Measurements from ENCODE around the gene SERPINB7. TPM values are rescaled to one million over a fixed set of nuclear protein-coding genes. Genes with fewer than 3 reads are reported as not detected.

Gene SERPINB7
- polyA plus RNA-seq (2013, experiment 1 of 2) = not detected
- not detected for polyA plus RNA-seq (2013, experiment 2 of 2)

DNA sequence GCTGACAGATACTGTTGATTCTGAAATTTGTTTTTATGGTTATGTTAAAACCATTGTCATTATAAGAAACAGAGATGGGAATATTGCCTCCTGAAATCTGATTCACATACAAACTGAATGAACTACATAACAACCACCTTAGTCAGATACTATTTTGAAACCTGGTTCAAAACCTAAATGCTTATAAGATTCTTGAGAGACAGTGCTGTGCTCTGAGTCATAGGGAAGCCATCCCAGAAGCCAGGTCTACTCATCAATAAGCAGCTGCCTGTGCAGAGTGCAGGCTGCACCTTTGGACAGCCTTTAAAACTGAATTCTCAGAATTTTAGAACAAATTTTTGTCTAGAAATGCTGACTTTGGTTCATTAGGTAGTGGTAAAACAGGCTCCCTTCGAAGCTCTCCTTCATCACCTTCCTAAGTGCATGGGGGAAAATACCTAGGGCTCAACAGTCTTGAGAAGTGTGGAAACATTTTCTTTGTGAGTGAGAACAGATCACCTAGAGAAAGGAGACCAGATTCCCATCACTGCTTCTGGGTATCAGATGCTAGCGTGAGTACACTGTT lies at the start of gene SERPINB7:
Gene SERPINB7 (plus strand): TSS at position 253 of the 565 bp plus-strand sequence. CDS start 6,955 bp downstream, outside the sequence.
- Histone ChIP-seq H3K4me3 (ENCODE audit: low read length) (no peak within 1 kb of the TSS), H3K4me1 (ENCODE audit: insufficient read depth, low read length) (no peaks in the 10 kb centered on the region), H3K9ac (ENCODE audit: low read depth, low read length) (no peak within 1 kb of the TSS), H3K27ac (ENCODE audit: low read depth, low read length) (no peak within 1 kb of the TSS), H3K9me3 (ENCODE audit: insufficient read depth, low read depth, low read length) (no peaks in the 10 kb centered on the region), H3K36me3 (ENCODE audit: insufficient read depth, low read length) (no peaks in the 10 kb centered on the region), H3K27me3 (ENCODE audit: insufficient read depth, low read length) (no peaks in the 10 kb centered on the region)
- 100% methylated on average over 1 of the region's 2 CpGs for WGBS

DNA sequence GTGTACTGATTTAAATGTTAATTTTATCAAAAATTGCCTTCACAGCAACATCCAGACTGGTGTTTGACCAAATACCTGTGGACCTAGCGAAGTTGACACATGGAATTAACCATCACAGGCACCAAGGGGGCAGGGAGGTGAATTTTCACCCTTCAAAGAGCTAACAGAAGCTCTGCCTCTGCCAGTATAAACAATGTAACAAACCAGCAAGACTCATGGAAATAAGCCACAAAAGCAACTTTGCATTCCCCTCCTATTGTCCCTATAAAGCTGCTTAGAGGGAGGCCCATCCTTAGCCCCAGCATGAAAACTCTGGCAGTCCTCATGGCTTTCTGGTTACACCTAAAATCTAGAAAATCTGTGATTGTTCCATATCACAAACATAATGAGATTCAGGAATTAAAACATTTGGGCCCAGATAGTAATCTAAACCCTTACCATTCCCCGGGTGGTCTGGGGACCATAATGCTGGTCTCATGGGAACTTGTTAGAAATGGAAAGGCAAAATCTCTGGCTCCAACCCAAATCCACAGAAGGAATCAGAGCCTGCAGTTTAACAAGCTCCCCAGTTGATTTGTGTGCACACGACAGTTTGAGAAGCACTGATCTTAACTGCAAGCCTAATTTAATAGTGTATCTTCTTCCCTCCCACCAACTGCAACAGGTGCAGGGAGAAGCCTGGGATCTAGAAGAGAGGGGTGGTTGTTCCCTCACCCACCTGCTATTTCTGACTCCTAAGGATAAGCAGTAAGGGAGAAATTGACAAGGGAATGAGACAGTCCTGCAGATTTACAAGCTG lies 49.3 kb upstream of the SERPINB7 start:
- Histone ChIP-seq H3K27ac (ENCODE audit: low read depth, low read length) (no peak overlapping the region; the same call in 1 of the 2 replicates), H3K4me1 (ENCODE audit: insufficient read depth, low read length) (no peaks in the 10 kb centered on the region), H3K36me3 (ENCODE audit: insufficient read depth, low read length) (no peaks in the 10 kb centered on the region), H3K4me3 (ENCODE audit: low read length) (no peak overlapping the region), H3K9ac (ENCODE audit: low read depth, low read length) (no peak overlapping the region), H3K27me3 (ENCODE audit: insufficient read depth, low read length) (no peaks in the 10 kb centered on the region), H3K9me3 (ENCODE audit: insufficient read depth, low read depth, low read length) (no peaks in the 10 kb centered on the region)
- 36% methylated on average over 2 of the region's 3 CpGs for WGBS

GRCh38 chr18:63730773-63731172 lies 44.4 kb upstream of the SERPINB7 start:
- no peaks in the 10 kb centered on the region for H3K4me1 ChIP-seq (ENCODE audit: insufficient read depth, low read length)
- 96% methylated on average over 5 of the region's 5 CpGs for WGBS
- H3K36me3 ChIP-seq (ENCODE audit: insufficient read depth, low read length) = no peaks in the 10 kb centered on the region
- no peaks in the 10 kb centered on the region for H3K27me3 ChIP-seq (ENCODE audit: insufficient read depth, low read length)
- H3K9ac ChIP-seq (ENCODE audit: low read depth, low read length) = no peak overlapping the region
- no peak overlapping the region for H3K4me3 ChIP-seq (ENCODE audit: low read length)
- H3K27ac ChIP-seq (ENCODE audit: low read depth, low read length) = no peak overlapping the region
- H3K9me3 ChIP-seq (ENCODE audit: insufficient read depth, low read depth, low read length) = no peaks in the 10 kb centered on the region

DNA sequence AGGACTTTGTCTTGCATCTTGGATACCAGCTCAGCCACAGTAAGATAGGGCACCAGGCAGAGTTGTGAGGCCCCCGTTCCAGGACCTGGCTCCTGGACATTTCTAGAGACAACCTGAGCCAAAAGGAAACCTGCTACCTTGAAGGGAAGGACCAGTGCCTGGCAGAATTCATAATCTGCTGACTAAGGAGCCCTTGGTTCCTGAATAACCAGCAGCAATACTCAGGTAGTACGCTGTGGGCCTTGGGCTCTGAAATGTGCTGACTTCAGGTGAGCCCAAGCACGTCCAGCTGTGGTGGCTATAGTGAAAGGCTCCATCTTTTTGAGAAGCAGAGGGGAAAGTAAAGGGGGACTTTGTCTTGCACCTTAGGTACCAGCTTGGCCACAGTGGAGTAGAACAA lies 44.0 kb upstream of the SERPINB7 start:
- H3K4me3 ChIP-seq (ENCODE audit: low read length) = no peak overlapping the region
- H3K36me3 ChIP-seq (ENCODE audit: insufficient read depth, low read length) = no peaks in the 10 kb centered on the region
- no peaks in the 10 kb centered on the region for H3K27me3 ChIP-seq (ENCODE audit: insufficient read depth, low read length)
- WGBS = 93% methylated on average over 3 of the region's 3 CpGs
- H3K9me3 ChIP-seq (ENCODE audit: insufficient read depth, low read depth, low read length) = no peaks in the 10 kb centered on the region
- no peaks in the 10 kb centered on the region for H3K4me1 ChIP-seq (ENCODE audit: insufficient read depth, low read length)
- H3K27ac ChIP-seq (ENCODE audit: low read depth, low read length) = no peak overlapping the region
- H3K9ac ChIP-seq (ENCODE audit: low read depth, low read length) = no peak overlapping the region

GRCh38 chr18:63736876-63737275 lies 38.3 kb upstream of the SERPINB7 start:
- Histone ChIP-seq H3K36me3 (ENCODE audit: insufficient read depth, low read length) (no peaks in the 10 kb centered on the region), H3K9me3 (ENCODE audit: insufficient read depth, low read depth, low read length) (no peaks in the 10 kb centered on the region), H3K27me3 (ENCODE audit: insufficient read depth, low read length) (no peaks in the 10 kb centered on the region), H3K9ac (ENCODE audit: low read depth, low read length) (no peak overlapping the region), H3K27ac (ENCODE audit: low read depth, low read length) (no peak overlapping the region), H3K4me3 (ENCODE audit: low read length) (no peak overlapping the region), H3K4me1 (ENCODE audit: insufficient read depth, low read length) (no peaks in the 10 kb centered on the region)

DNA sequence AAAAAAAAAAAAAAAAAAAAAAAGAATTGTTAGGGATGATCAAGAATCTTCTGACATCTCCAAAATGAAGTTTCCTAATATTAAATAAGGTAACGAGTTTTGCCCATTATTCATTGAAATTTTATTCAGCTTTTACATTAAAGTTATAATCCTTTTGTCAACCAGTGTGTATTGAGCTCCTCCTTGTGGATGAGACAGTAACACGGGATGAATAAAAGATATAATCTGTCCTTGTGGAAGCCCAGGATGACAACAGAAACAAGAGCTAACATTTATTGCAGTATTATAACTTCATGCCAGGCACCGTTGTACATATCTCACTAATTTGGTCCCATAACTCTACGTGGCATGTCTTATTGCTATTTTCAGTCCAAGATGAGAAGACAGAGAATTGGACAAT lies 33.4 kb upstream of the SERPINB7 start:
- H3K4me3 ChIP-seq (ENCODE audit: low read length) = no peak overlapping the region
- H3K27me3 ChIP-seq (ENCODE audit: insufficient read depth, low read length) = no peaks in the 10 kb centered on the region
- H3K4me1 ChIP-seq (ENCODE audit: insufficient read depth, low read length) = no peaks in the 10 kb centered on the region
- 91% methylated on average over 2 of the region's 4 CpGs for WGBS
- no peaks in the 10 kb centered on the region for H3K9me3 ChIP-seq (ENCODE audit: insufficient read depth, low read depth, low read length)
- H3K27ac ChIP-seq (ENCODE audit: low read depth, low read length) = no peak overlapping the region
- H3K9ac ChIP-seq (ENCODE audit: low read depth, low read length) = no peak overlapping the region
- no peaks in the 10 kb centered on the region for H3K36me3 ChIP-seq (ENCODE audit: insufficient read depth, low read length)

- H3K36me3 ChIP-seq (ENCODE audit: insufficient read depth, low read length) = no peaks in the 10 kb centered on the region
- no peak overlapping the region for H3K27ac ChIP-seq (ENCODE audit: low read depth, low read length)
- H3K4me1 ChIP-seq (ENCODE audit: insufficient read depth, low read length) = no peaks in the 10 kb centered on the region
- H3K4me3 ChIP-seq (ENCODE audit: low read length) = no peak overlapping the region
- 100% methylated on average over 1 of the region's 2 CpGs for WGBS
- no peaks in the 10 kb centered on the region for H3K9me3 ChIP-seq (ENCODE audit: insufficient read depth, low read depth, low read length)
- H3K9ac ChIP-seq (ENCODE audit: low read depth, low read length) = no peak overlapping the region
- no peaks in the 10 kb centered on the region for H3K27me3 ChIP-seq (ENCODE audit: insufficient read depth, low read length)
Measured at GRCh38 chr18:63747006-63747405, 28.2 kb upstream of the SERPINB7 start.

GRCh38 chr18:63749489-63749888 lies 25.7 kb upstream of the SERPINB7 start:
- no peak overlapping the region for H3K27ac ChIP-seq (ENCODE audit: low read depth, low read length)
- H3K36me3 ChIP-seq (ENCODE audit: insufficient read depth, low read length) = no peaks in the 10 kb centered on the region
- no CpG with 5 or more reads among the region's 1 CpG for WGBS
- no peaks in the 10 kb centered on the region for H3K27me3 ChIP-seq (ENCODE audit: insufficient read depth, low read length)
- H3K4me3 ChIP-seq (ENCODE audit: low read length) = no peak overlapping the region
- no peak overlapping the region for H3K9ac ChIP-seq (ENCODE audit: low read depth, low read length)
- H3K4me1 ChIP-seq (ENCODE audit: insufficient read depth, low read length) = no peaks in the 10 kb centered on the region
- H3K9me3 ChIP-seq (ENCODE audit: insufficient read depth, low read depth, low read length) = no peaks in the 10 kb centered on the region

- H3K4me1 ChIP-seq (ENCODE audit: insufficient read depth, low read length) = no peaks in the 10 kb centered on the region
- no peak overlapping the region for H3K27ac ChIP-seq (ENCODE audit: low read depth, low read length)
- no peaks in the 10 kb centered on the region for H3K36me3 ChIP-seq (ENCODE audit: insufficient read depth, low read length)
- H3K9me3 ChIP-seq (ENCODE audit: insufficient read depth, low read depth, low read length) = no peaks in the 10 kb centered on the region
- WGBS = 83% methylated on average over 2 of the region's 2 CpGs
- H3K4me3 ChIP-seq (ENCODE audit: low read length) = no peak overlapping the region
- no peak overlapping the region for H3K9ac ChIP-seq (ENCODE audit: low read depth, low read length)
- H3K27me3 ChIP-seq (ENCODE audit: insufficient read depth, low read length) = no peaks in the 10 kb centered on the region
Measured at GRCh38 chr18:63752636-63753035, 22.6 kb upstream of the SERPINB7 start.

GRCh38 chr18:63753676-63754075 lies 21.5 kb upstream of the SERPINB7 start:
- Histone ChIP-seq H3K4me1 (ENCODE audit: insufficient read depth, low read length) (no peaks in the 10 kb centered on the region), H3K4me3 (ENCODE audit: low read length) (no peak overlapping the region), H3K9me3 (ENCODE audit: insufficient read depth, low read depth, low read length) (no peaks in the 10 kb centered on the region)

GRCh38 chr18:63757541-63757940 lies 17.7 kb upstream of the SERPINB7 start:
- Histone ChIP-seq H3K36me3 (ENCODE audit: insufficient read depth, low read length) (no peaks in the 10 kb centered on the region), H3K4me3 (ENCODE audit: low read length) (no peak overlapping the region), H3K27ac (ENCODE audit: low read depth, low read length) (no peak overlapping the region), H3K27me3 (ENCODE audit: insufficient read depth, low read length) (no peaks in the 10 kb centered on the region), H3K9ac (ENCODE audit: low read depth, low read length) (no peak overlapping the region), H3K4me1 (ENCODE audit: insufficient read depth, low read length) (no peaks in the 10 kb centered on the region), H3K9me3 (ENCODE audit: insufficient read depth, low read depth, low read length) (peaks cover 16% of the 10 kb centered on the region)

More at GRCh38 chr18:63753676-63754075, 21.5 kb upstream of the SERPINB7 start:
- Histone ChIP-seq H3K27ac (ENCODE audit: low read depth, low read length) (no peak overlapping the region), H3K36me3 (ENCODE audit: insufficient read depth, low read length) (no peaks in the 10 kb centered on the region), H3K9ac (ENCODE audit: low read depth, low read length) (no peak overlapping the region), H3K27me3 (ENCODE audit: insufficient read depth, low read length) (no peaks in the 10 kb centered on the region)

All from HUES64 (cell line).